Stimulated activated CD4-positive, alpha-beta T cell treated with anti-CD3 and anti-CD28 coated beads, Interleukin-15, amount 100 ng/mL, for 48 hours (primary cell): ENCODE results near the gene DDX24.

Experiments used
- DNase-seq, 2 donors: peaks; one replicate each; pipeline ENCODE4 v3.0.0-alpha.2; 2020; ENCODE audit warnings: low read depth in 2 of 2

DDX24 gene

GRCh38 chr14:94115058-94115591 lies 34.1 kb upstream of the DDX24 start:
- DNase-seq, result no peak

- no peak for DNase-seq
Measured at GRCh38 chr14:94114589-94115057, 33.6 kb upstream of the DDX24 start.

DNA sequence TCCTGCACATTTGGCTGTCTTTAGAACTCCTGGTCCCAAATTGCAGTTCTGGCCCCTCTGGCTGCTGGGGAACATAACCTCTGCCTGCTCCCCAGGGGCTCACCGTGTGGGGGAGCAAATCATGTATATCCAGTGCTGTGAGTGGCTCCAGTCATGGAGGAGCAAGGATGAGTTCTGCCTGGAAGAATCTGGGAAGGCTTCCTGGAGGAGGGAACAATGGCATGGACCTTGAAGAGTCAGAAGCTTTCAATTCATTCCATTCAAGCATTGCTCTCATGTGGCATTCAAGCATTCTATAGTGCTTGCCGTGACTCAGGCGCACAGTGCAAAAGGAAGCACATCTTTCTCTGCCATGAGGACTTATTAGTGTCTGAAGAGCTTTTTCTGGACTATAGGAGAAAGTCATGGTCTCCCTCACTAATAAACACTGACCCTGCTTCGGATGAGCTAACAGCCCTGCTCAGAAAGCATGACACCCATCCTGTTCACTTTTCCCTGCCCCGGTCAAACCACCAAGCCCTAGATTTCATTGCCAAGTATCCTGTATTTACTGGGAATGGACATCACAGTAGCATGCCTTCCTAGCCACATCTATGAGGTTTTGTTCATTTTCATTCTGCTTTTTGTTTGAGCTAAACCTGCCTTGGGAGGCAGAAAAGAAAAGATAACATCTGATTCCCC lies 33.0 kb upstream of the DDX24 start:
- no peak for DNase-seq

DNA sequence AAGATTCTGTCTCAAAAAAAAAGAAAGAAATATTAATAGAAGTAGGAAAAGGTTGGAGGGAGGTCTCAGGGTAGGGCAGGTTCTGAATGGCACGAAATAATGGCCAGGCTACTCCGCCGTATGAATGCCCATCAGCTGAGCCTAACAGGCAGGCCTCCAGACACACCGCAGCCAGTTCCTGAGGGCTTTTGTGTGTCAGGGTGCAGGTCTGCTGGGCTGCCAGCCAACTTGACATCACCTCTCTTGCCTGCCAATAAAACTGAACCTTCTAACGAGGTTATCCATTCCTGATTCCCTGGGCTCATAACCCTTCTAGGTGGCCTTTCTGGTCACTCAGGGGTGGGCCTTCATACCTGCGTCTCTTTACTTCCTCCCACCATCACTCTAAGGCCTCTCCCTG lies 32.5 kb upstream of the DDX24 start:
- no peak for DNase-seq

GRCh38 chr14:94113073-94113472 lies 32.1 kb upstream of the DDX24 start:
- DNase-seq, result no peak

- no peak for DNase-seq
Measured at GRCh38 chr14:94112513-94113063, 31.6 kb upstream of the DDX24 start.

DNA sequence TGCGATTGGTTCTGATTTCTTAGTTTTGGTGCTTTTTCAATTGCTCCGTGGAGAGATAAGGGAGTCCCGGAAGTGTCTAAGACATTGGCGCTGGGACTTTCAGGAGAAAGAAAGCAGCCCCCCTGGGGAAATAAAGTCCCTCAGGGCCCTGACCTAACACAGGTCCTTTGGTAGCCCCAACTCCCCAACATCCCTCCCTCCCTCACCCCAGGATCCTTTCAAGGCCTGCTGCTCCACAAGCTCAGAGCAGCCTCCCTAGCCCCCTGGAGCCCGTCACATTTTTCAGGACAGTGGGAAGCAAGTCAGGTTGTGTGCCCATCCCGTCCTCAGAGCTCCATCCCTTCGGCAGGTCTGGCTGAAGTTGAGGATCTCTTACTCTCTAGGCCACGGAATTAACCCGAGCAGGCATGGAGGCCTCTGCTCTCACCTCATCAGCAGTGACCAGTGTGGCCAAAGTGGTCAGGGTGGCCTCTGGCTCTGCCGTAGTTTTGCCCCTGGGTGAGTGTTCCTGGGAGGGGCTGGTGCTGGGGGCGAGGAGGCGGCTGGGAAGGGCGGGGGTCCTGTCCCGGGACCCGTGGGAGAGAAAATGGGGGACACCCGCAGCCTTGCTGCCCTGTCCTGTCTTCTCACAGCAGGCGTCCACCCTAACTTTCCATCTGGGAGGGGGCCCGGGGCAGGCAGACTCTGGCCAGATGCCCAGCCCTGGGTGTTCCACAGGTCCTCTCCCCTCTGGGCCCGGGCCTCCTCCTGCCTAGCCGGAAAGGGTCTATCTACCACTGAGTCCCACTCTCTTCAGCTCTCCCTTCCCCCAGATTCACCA lies 30.5 kb upstream of the DDX24 start:
- no peak for DNase-seq

GRCh38 chr14:94110552-94111181 lies 29.7 kb upstream of the DDX24 start, which contains the start of gene IFI27:
IFI27 (plus strand) TSS chr14:94110736.
- DNase-seq, result no peak

DNA sequence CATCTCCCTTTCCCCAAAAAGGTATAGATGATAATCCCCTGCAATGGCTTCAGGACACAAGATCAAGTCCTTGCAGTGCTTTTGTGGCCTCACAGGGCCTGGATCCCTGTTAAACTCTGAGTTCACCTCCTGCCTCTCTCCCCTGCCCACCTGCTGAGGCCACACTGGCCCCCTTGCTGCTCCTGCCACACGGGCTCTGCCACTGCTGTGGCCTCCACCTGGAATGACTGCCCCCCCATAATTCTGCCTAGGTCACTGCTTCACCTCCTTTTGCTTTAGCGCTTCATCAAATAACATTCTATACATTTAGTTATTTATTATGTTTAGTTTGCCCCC lies 28.9 kb upstream of the DDX24 start:
- DNase-seq, result no peak

DNA sequence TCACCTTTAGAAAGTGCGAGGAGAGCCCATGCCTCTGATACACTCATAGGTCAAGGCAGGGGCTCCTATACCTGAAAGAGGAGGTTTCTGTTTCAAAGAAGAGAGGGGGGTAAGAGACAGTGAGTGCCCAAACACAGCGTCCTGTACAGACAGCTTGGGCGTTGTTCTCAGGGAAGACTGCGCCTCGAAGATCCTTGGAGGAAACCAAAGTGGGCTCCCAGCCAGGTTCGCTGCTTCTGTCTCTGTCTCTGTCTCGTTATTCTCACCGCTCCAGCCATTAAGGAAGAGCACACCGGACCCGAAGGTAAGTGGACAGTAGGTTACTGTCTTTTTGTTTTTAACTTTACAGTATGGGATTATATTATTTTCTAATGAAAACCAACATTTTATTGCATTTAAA lies 23.7 kb upstream of the DDX24 start:
- DNase-seq, result no peak

DNA sequence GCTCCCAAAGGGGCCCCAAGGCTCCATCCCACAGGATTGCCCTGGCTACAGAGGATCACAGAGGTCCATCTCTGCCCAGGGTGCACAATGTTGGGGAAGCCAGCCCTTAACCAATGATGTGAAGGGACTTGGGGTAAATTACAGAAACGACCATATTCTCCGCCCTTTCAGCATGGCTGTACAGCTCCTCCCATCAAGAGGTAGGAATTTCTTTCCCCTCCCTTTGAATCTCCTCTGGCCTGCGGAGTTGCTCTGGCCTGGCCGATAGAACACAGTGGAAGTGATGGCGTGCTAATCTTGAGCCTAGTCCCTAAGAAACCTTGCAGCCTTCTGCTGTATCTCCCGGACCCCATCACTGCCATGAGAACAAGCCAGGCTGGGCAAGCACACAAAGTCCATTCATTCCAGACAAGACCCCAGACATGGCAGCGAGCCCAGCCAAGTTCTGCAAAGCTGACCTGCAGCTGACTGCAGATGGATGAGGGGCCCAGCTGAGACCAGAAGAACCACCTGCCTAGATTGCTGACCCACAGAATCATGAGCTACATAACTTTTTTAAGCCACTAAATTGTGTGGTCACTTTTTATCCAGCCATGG lies 22.6 kb upstream of the DDX24 start:
- DNase-seq, result no peak

GRCh38 chr14:94102768-94103482 lies 21.9 kb upstream of the DDX24 start:
- no peak for DNase-seq

DNA sequence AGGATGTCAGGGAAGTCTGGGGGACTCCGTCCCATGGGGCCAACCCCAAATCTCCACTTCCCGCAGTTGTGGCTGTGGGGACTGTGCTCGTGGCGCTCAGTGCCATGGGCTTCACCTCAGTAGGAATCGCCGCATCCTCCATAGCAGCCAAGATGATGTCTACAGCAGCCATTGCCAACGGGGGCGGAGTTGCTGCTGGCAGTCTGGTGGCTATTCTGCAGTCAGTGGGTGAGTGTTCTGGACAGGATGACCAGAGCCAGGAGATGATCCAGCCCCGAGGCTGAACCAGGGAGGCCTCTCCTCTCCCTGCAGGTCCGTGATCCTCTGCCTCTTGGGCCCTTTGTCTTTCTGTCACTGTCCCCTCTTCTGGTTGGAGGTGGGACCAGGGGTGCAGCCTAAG lies 20.7 kb upstream of the DDX24 start:
- DNase-seq, result no peak

DNA sequence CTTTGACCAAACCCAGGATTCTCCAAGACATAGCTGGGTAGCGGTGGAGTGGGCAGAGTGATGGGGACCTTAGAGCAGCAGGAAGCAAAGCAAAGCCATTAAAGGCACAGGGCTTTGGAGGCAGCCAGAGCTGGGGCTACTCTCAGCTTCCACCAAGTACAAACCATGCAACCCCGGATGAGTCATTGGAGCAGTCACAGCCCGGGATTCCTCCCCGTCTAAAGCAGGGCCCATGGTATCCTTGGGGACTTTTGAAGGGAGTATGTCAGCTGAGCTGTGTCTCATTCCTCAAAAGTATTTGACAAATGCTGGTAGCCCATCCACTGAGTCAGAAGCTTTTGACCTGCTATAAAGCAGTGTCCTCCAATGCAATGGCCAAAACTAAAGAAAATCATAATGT lies 19.8 kb upstream of the DDX24 start:
- DNase-seq, result no peak

- no peak for DNase-seq
Measured at GRCh38 chr14:94099006-94099405, 18.0 kb upstream of the DDX24 start.

GRCh38 chr14:94098326-94098992 lies 17.5 kb upstream of the DDX24 start:
- no peak for DNase-seq

DNA sequence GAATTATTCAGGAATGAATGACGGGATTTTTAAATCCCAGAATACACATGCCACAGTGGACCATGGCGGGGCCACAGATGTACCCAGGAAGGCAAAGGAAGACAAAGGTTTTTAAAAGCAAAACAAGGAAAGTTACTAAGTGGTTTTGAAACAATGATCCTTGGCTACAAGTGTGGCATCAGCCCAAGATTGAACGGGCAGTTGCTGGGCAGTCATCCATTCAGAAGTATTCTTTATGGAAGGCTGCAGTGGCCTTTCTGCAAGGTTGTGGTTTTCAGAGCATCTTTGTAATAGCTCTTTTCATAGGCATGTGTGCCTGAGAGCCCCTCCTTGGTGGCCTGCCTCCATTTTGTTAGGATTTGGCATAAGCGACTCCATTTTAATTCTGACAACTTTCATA lies 16.1 kb upstream of the DDX24 start:
- no peak for DNase-seq

DNA sequence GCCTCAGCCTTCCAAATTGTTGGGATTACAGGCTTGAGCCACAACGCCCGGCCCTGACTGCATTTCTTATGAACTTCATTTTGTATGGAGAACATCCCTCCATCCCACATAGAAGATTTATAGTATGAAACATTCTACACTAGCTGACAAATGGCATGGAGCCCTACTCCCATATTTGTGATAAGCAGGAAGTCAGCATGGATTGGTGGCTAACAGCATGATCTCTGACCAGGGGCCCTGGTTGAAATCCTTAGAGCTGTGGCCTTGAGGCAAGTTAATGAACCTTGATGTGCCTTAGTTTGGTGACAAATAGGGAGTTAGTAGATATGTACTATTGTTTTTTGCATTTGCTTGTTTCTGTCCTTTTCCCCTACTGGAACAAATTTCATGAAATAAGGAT lies 12.4 kb upstream of the DDX24 start:
- no peak for DNase-seq

DNA sequence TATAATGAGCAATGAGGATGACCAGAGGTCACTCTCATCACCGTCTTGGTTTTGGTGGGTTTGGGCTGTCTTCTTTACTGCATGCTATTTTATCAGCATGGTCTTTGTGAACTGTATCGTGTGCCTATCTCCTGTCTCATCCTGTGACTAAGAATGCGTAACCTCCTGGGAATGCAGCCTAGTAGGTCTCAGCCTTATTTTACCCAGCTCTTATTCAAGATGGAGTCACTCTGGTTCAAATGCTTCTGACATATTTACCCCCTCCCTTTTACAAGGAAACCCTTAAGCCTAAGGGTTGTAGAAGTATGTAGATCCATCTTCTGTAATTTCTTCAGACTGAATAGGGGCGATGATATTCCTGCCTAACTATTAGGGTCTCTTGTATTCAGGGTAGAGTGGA lies 8.5 kb upstream of the DDX24 start:
- DNase-seq, result no peak

GRCh38 chr14:94088516-94088915 lies 7.5 kb upstream of the DDX24 start:
- DNase-seq, result no peak

- no peak for DNase-seq
Measured at GRCh38 chr14:94087891-94088290, 6.9 kb upstream of the DDX24 start.
